HG03064 (cell line): ENCODE results near the gene SPSB4.
"Not testable (repeated sequence)": the region's sequence is repeated elsewhere in the genome, so short reads cannot be mapped to it uniquely, and the experiment has no call there.

Source experiments
- ATAC-seq: cut with Tn5 transposase; IDR thresholded peaks from one replicate; pipeline ENCODE4 v1.9.1; 2021; ENCODE audit warnings: low read depth; ENCODE audit not compliant: unreplicated experiment

SPSB4 gene

GRCh38 chr3:141113680-141114079 is 62.5 kb downstream of the SPSB4 start:
- not testable (repeated sequence) for ATAC-seq

GRCh38 chr3:141114179-141114745 is 63.1 kb downstream of the SPSB4 start:
- ATAC-seq = no peak

- ATAC-seq = no peak
Measured at GRCh38 chr3:141114816-141115460, 63.8 kb downstream of the SPSB4 start.

GRCh38 chr3:141115789-141116541 is 64.8 kb downstream of the SPSB4 start:
- no peak for ATAC-seq

GRCh38 chr3:141116721-141117120 is 65.6 kb downstream of the SPSB4 start:
- no peak for ATAC-seq

GRCh38 chr3:141117982-141118381 is 66.8 kb downstream of the SPSB4 start:
- not testable (repeated sequence) for ATAC-seq

- no peak for ATAC-seq
Measured at GRCh38 chr3:141122455-141123030, 71.4 kb downstream of the SPSB4 start.

- no peak for ATAC-seq
Measured at GRCh38 chr3:141123677-141124410, 72.7 kb downstream of the SPSB4 start.

- no peak for ATAC-seq
Measured at GRCh38 chr3:141124715-141125114, 73.6 kb downstream of the SPSB4 start.

GRCh38 chr3:141125351-141125750 is 74.2 kb downstream of the SPSB4 start:
- no peak for ATAC-seq

- no peak for ATAC-seq
Measured at GRCh38 chr3:141126661-141127343, 75.7 kb downstream of the SPSB4 start.

- no peak for ATAC-seq
Measured at GRCh38 chr3:141127344-141128125, 76.4 kb downstream of the SPSB4 start.

- ATAC-seq = no peak
Measured at GRCh38 chr3:141128126-141128777, 77.1 kb downstream of the SPSB4 start.

GRCh38 chr3:141129049-141129448 is 77.9 kb downstream of the SPSB4 start:
- no peak for ATAC-seq

GRCh38 chr3:141129541-141130011 is 78.4 kb downstream of the SPSB4 start:
- no peak for ATAC-seq

GRCh38 chr3:141143517-141143916 is 92.4 kb downstream of the SPSB4 start:
- ATAC-seq = no peak

GRCh38 chr3:141146979-141147470 is 95.9 kb downstream of the SPSB4 start:
- no peak for ATAC-seq

- ATAC-seq = no peak
Measured at GRCh38 chr3:141147657-141148056, 96.5 kb downstream of the SPSB4 start.

- ATAC-seq = no peak
Measured at GRCh38 chr3:141148169-141148568, 97.0 kb downstream of the SPSB4 start.
